ENCODE data around the gene IKZF5.

Gene IKZF5

GRCh38 chr10:123008355-123009104 is at the start of gene IKZF5, which contains the start of gene ACADSB:
IKZF5 (minus strand) TSS chr10:123008795; CDS start chr10:122998625, 10,170 bp downstream.
ACADSB (plus strand) TSS chr10:123009006; CDS start chr10:123009030, 24 bp downstream.
- H3K4me3 ChIP-seq (replicated peaks in 1 of 2; ENCODE audit: low read depth in 2 of 2, low read length in 2 of 2), result peak within 1 kb of the TSS; percentile 96 to 99
- TF ChIP-seq CTCF (IDR thresholded peaks at IDR 0.05; ENCODE audit: low read depth, low read length), result no peak
- peak; percentile 98 to 99 for DNase-seq (ENCODE audit: low read depth in 2 of 2)

- no peak overlapping the region for H3K4me3 ChIP-seq (replicated peaks in 1 of 2; ENCODE audit: low read depth in 2 of 2, low read length in 2 of 2)
- no peak for DNase-seq (ENCODE audit: low read depth in 2 of 2)
- no peak for TF ChIP-seq CTCF (IDR thresholded peaks at IDR 0.05; ENCODE audit: low read depth, low read length)
These were observed 49.4 kb upstream of the IKZF5 start for GRCh38 chr10:123057968-123058367.

GRCh38 chr10:123045961-123046731 is 37.6 kb upstream of the IKZF5 start:
- no peak overlapping the region for H3K4me3 ChIP-seq (replicated peaks in 1 of 2; ENCODE audit: low read depth in 2 of 2, low read length in 2 of 2)
- TF ChIP-seq CTCF (IDR thresholded peaks at IDR 0.05; ENCODE audit: low read depth, low read length), result no peak
- no peak for DNase-seq (ENCODE audit: low read depth in 2 of 2)

- no peak for TF ChIP-seq CTCF (IDR thresholded peaks at IDR 0.05; ENCODE audit: low read depth, low read length)
- DNase-seq (ENCODE audit: low read depth in 2 of 2), result peak; percentile 13 to 25
- no peak overlapping the region for H3K4me3 ChIP-seq (replicated peaks in 1 of 2; ENCODE audit: low read depth in 2 of 2, low read length in 2 of 2)
These were observed 35.8 kb upstream of the IKZF5 start for GRCh38 chr10:123044391-123044790.

GRCh38 chr10:123043409-123043925 is 34.9 kb upstream of the IKZF5 start:
- TF ChIP-seq CTCF (IDR thresholded peaks at IDR 0.05; ENCODE audit: low read depth, low read length), result peak; percentile 84
- peak; percentile 72 to 73 for DNase-seq (ENCODE audit: low read depth in 2 of 2)
- H3K4me3 ChIP-seq (replicated peaks in 1 of 2; ENCODE audit: low read depth in 2 of 2, low read length in 2 of 2), result no peak overlapping the region

GRCh38 chr10:123042708-123043408 is 34.3 kb upstream of the IKZF5 start:
- TF ChIP-seq CTCF (IDR thresholded peaks at IDR 0.05; ENCODE audit: low read depth, low read length), result no peak
- H3K4me3 ChIP-seq (replicated peaks in 1 of 2; ENCODE audit: low read depth in 2 of 2, low read length in 2 of 2), result no peak overlapping the region
- no peak for DNase-seq (ENCODE audit: low read depth in 2 of 2)

Measured in cardiac fibroblast (primary cell).